PC-3 (cell line): Measurements from ENCODE around the gene HSPH1.

Experiments
- CTCF ChIP-seq: fragments of 300-600 bp; sonication (generic); conservative IDR thresholded peaks from 2 replicates; pipeline ENCODE4 v1.5.1; 2017; ENCODE audit warnings: antibody characterized with exemption, low read depth, mild to moderate bottlenecking, low read length
- EZH2phosphoT487 ChIP-seq: fragments of 300-600 bp; sonication (generic); IDR thresholded peaks from 2 replicates; pipeline ENCODE4 v1.6.1; 2018; ENCODE audit warnings: mild to moderate bottlenecking, antibody characterized with exemption, low read length, borderline replicate concordance

- TF ChIP-seq CTCF (no peak), EZH2phosphoT487 (no peak)
These were observed 51.1 kb downstream of the HSPH1 start for GRCh38 chr13:31110617-31111016.
